Stimulated activated CD4-positive, alpha-beta T cell treated with anti-CD3 and anti-CD28 coated beads, Interleukin-15, amount 100 ng/mL, for 24 hours (primary cell): ENCODE results near the gene TAF4.
A peak's percentile ranks its signal among the peaks of the same experiment; 100 is the strongest.

Source experiments
- DNase-seq: peaks from one replicate; pipeline ENCODE4 v3.0.0-alpha.2; 2020

The TAF4 gene

DNA sequence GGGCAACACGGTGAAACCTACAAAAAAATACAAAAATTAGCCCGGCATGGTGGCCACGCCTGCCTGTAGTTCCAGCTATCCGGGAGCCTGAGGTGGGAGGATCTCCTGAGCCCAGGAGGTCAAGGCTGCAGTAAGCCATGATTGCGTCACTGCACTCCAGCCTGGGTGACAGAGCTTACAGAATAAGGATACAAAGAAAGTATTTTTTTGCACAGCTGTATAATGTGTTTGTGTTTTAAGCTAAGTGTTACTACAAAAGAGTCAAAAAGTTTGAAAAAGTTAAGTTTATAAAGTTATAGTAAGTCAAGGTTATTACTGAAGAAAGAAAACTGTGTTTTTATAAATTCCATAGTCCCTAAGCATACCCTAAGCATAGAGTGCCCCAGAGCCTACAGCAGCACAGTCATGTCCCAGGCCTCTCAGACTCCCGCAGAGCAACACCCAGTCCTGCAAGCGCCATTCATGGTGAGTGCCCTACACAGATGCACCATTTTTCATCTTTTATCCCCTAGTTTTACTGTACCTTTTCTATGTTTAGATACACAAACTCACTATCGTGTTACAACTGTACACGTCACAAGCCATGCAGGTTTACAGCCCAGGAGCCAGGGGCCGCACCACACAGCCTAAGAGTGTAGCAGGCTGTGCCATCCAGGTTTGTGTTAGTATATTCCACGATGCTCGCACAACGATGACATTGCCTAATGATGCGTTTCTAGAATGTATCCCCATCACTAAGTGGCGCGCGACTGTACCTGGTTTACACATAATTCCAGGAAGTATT, 22.4 kb downstream of the TAF4 start:
- no peak for DNase-seq

- no peak for DNase-seq
Observed at GRCh38 chr20:62042025-62042820, 23.5 kb downstream of the TAF4 start.

- no peak for DNase-seq
Observed at GRCh38 chr20:62040933-62041332, 24.7 kb downstream of the TAF4 start.

GRCh38 chr20:62040381-62040922, 25.2 kb downstream of the TAF4 start:
- DNase-seq = no peak

DNA sequence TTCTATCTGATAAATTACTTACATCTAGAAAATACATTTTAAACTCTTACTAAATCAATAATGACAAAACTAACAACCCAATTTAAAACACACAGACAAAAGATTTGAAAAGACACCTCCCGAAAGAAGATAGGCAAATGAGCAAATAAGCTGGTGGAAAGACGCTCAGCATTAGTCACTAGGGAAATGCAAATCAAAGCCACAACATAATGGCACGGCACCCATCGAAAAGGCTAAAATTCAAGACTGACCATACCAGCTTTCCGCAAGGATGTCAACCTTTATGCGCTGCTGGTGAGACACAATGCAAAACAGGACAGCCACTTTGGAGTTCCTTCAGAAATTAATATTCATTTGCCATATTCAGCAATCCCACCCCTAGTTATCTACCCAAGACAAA, 25.9 kb downstream of the TAF4 start:
- DNase-seq = no peak

DNA sequence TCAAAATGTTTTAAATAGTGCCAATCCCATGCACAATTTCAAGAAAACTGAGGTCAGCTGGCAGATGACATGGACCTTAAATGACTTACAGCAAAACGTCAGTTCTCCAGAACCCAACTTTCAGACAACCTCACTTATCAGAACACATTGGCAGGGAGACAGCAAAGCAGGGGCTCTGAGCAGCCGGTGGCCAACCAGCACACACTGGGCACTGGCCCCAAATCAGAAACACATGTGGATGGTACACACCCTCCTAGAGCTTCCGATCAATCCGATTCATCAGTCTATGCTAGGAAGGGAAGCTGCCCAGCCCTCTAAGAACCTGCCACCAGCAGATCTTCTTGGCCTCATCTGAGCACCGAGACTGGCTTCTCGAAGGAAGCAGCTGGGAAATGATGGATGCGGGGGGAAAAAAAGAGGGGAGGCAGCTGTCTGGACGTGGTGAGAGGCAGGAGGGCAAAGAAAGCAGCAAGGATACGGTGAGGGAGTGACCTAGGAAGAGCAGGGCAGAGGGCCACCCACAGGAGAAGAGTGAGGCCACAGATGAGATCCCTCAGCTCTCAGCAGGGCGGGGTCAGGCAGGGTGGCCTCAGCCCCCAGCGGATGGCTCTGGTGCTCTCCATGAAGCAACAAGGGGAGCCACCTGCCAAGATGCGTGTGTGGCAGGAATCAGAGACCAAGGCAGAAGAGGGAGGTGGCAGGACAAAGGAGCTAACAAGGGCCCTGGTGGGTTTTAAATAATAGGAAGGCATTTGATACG, 32.9 kb downstream of the TAF4 start:
- DNase-seq = no peak

DNA sequence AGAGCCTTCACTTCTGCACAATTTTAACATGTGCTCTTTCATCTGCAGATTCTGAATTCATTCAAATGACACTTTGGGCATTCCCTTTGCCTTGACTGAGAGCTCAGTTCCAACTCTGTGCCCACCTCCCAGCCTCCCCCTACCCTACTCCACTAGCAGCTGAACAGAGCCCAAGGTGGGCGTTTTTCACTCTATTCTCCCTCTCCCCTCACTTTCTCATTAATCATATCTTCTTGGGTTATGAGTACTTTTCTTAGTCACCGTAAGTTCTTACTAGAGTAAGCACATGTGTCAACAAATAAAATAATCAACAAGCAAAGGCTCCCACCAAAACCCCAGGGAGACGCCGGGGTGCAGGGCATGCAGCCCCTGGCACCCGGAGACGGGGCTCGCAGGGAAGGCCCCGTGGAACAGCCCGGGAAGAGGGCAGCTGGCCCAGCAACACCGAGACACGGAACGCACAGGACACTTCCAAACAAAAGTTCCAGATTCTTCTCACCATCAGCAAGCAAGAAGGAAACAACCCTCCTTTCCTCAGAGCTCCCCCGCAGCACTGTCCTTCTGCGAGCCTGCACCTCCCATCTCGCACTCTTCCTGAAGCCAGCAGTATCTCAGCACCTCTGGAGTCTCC, 34.1 kb downstream of the TAF4 start:
- DNase-seq = no peak

GRCh38 chr20:62030834-62031434, 34.7 kb downstream of the TAF4 start:
- DNase-seq = peak; percentile 21

DNA sequence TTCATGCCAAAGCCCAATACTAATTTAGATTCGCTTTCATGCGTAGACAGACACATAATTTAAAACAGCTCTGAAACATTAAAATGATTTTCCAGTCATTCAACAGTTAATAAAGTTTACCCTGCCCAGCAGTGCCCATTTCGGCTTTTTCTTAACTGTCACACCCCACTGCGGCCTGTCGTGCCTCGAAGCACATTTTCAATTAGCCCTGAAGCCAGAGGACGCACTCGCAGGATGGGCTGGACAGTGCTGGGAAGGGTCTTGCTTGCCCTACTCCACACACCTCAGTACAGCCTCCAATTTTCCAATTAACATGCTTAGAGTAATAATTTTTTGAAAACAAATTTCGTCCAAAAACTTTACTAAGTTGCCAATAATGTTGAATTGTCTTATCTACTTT, 35.3 kb downstream of the TAF4 start:
- DNase-seq = no peak

GRCh38 chr20:62029949-62030348, 35.7 kb downstream of the TAF4 start:
- DNase-seq = no peak

- DNase-seq = no peak
Observed at GRCh38 chr20:62029296-62029695, 36.4 kb downstream of the TAF4 start.

DNA sequence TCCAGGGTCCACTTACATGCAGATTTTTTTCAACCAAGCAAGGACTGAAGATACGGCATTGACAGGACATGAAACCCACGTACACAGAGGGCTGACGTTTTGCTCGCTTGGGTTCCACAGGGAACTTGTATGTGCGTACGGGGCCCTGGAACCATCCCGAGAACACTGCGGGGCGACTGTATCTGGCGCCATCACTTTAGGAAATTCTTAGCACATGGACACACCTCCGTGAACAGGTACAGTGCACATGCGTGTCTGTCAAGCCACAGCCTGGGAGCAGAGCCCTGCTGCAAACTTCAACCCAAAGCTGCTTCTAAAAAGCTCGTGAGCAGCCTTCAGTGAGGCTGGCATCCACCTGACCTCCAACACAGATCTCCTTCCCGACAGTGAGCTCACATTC, 37.3 kb downstream of the TAF4 start:
- no peak for DNase-seq

DNA sequence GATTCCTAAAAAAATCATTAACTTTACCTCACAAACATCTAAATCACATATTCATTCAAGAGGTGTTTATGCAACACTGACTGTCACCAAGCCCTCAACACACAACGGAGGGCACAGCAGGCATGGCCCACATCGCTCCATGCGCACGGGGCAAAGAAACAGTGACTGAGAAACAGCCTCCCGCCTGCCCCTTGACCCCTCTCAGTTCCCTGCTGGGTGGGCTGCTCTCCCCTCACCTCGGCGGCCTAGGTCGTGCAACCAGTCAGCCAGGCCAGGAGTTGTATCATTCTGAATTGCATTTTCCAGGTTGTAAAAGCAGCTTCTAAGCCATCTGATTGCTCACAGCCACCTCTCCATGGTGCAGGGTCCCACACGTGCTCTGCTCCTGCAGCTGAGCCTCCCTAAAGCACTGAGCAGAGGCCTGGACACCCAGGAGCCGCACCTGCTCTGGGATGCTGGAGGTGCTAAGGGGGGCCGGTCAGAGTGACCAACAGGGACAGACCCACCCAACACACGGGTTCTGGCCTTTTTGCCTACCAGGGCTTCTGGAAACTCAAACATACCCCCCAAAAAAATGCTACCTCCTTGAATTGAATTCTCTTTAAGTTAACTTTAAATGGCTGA, 37.9 kb downstream of the TAF4 start:
- DNase-seq = no peak

DNA sequence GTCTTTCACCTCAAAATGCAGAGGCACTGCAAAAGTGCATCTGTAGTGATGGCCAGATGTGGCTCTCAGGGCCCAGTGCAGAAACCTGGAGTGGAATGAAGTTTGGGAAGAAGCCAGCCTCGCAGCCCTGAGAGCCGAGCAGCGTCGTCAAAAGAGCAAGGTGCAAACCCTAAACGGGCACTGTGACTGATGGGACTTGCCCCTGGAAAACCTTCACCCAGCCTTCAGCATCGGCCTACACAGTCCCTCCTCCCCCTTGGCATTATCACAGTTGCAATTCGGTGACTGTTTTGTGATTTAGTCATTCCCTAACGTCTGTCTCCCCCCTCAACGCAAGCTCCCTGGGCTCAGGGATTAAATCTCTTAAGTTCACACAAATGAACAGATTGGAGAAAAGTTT, 38.6 kb downstream of the TAF4 start:
- no peak for DNase-seq

DNA sequence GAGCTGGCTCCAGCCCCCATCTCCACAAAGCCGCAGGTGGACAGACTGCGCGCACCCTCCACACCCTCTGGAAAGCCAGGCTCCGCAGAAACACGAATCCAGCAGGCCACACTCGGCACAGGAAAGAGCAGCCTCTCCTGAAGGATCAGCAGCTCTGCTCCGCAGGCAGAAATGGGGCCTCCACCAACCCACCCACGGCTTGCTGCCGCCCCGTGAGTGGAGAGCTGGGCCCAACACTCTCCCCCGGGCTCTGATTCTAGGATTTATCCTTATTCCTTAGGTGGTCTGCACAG, 39.2 kb downstream of the TAF4 start:
- no peak for DNase-seq

DNA sequence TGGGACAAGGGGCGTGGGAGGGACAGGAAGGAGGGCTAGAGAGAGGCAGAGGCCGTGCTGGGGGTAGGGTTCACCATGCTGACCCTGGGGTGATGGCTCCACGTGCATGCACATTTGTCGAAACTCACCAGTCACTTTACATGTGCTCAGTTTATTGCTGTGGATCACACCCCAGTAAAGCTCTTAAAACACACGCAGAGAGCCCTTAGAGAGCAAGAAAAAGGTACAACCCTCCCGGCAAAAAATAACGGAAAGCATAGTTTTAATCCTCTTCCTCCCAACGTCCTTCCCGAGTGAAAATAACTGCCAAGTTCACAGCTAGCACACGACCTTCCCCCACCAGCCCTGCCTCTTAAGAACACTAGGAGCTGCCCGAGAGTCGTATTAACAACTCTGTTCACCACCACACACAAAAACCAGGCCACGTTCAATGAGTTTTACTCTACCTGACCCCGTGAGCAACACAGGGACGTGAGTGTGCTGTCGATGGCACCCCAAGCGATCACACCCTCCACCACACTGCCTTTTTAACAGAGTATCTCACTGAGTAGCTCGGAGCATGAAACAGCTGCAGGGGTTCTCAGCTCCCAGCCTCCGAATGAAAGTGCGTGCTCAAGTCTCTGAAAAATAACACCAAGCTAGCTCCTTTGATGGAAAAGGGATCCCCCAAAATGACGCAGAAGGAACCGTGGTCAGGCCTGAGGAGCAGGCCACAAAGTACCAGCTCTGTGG, 39.7 kb downstream of the TAF4 start:
- DNase-seq = no peak

- DNase-seq = no peak
Observed at GRCh38 chr20:62025394-62025793, 40.3 kb downstream of the TAF4 start.

GRCh38 chr20:62023935-62024334, 41.7 kb downstream of the TAF4 start:
- no peak for DNase-seq

DNA sequence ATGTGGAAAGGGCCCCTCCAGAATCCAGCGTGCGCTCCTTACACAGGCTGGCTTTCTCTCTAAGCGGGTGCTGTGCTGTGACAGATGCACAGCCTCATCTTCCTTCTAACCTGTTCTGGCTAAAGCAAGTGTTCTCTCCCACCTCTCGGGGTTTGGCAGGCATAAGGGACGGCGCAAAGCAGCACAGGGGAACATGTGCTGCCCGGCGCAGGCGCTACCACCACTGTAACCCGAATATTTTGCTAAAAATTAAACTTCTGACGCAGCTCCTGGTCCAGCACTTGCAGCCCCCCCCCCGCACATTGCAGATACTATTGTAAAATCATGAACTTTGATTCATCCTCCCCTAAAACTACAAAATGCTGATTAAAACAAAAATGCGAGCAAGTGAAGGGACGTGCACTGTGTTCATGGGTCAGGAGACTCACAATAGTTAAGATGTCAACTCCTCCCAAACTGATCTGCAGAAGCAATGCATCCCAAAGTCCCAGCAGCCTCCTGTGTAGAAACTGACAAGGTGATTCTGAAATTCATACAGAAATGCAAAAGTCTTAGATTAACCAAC, 43.0 kb downstream of the TAF4 start:
- DNase-seq = no peak

- no peak for DNase-seq
Observed at GRCh38 chr20:62021793-62022385, 43.8 kb downstream of the TAF4 start.
